Measurements from ENCODE around the gene CD14.
"Not testable (repeated sequence)": the region's sequence is repeated elsewhere in the genome, so short reads cannot be mapped to it uniquely, and the experiment has no call there.

CD14 gene

DNA sequence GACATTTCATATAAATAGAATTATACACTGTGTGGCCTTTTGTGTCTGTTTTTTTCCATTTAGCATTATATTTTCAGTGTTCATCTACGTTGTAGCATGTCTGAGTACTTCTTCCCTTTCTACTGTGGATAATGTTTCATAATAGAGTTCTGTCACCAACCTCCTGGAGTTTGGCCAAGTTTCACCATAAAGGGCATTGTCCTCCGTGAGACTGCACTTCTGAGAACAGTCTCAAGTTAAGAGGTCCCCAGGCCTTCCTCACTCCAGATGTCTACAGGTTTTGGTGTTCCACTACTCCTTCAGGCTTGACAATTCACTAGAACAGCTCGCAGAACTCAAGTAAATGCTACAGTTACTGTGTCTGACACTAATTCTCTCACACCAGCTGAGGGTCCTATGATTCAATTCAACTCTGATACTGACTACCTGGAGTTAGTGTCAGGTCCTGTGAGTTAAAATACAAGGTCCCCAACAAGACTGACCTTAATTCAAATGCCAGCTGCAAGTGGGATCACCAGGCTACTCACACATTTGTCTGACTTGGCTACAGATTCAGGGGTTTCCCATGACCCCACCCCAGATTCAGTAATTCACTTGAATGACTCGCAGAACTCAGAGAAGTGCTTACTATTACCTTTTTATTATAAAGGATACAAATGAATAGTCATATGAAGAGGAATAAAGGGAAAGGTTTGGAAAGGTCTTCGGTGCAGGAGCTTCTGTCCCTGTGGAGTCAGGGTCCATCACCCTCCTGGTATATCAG lies 37.3 kb downstream of the CD14 start:
- no peak for DNase-seq (ENCODE audit: low read depth in 2 of 2)

DNA sequence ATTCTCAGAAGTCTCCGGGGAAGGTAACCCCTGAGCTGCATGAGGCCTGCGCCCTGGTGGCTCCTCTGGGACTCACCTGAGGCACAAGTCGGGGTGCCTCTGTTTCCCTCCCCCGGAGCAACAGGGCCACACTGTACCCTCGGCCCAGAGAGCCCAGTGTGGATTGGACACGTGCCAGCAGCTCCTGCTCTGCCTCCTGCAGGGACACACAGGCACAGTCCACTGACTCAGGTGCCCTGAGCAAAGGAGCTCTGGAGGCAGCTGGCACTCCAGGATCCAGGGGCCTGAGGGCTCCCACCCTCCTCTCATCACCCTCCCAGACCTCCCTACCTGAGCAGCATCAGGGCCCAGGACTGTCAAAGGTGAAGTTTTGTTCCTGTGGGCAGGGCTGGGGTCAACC lies 38.8 kb downstream of the CD14 start:
- no peak for DNase-seq (ENCODE audit: low read depth in 2 of 2)

DNA sequence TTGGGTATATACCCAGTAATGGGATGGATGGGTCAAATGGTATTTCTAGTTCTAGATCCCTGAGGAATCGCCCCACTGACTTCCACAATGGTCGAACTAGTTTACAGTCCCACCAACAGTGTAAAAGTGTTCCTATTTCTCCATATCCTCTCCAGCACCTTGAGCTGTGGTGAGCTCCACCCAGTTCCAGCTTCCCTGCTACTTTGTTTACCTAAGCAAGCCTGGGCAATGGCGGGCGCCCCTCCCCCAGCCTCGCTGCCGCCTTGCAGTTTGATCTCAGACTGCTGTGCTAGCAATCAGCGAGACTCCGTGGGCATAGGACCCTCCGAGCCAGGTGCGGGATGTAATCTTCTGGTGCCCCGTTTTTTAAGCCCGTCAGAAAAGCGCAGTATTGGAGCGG lies 39.9 kb downstream of the CD14 start:
- DNase-seq (ENCODE audit: low read depth in 2 of 2) = not testable (repeated sequence)

DNA sequence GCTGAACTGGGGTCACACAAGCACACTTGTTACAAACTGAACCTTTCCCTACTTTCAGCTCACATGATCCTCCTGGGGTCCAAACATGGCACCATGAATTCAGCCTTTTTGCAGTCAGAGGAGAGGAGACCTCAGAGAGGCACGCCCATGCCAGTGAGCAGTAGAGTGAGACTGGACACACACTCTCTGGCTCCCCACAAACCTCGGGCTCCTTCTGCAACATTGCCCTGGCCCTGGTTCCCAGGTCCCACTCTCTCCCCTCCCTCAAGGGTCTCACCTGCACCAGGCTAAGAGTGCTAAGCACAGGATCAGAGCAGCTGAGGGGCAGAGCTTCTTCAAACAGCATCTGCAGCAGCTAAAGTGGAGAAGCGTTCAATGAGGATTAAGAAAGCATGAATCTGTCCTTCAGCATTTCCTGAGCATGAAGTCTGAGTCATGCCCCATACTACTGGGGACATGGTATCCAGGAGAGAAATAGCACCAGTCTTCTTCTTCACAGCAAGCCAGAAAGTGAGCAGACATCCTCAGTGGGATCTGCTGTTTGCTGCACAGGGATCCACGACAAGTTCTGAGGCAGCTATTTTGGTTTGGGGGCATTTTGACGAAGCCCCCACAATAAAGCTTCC lies 41.1 kb downstream of the CD14 start:
- no peak for DNase-seq (ENCODE audit: low read depth in 2 of 2)

DNA sequence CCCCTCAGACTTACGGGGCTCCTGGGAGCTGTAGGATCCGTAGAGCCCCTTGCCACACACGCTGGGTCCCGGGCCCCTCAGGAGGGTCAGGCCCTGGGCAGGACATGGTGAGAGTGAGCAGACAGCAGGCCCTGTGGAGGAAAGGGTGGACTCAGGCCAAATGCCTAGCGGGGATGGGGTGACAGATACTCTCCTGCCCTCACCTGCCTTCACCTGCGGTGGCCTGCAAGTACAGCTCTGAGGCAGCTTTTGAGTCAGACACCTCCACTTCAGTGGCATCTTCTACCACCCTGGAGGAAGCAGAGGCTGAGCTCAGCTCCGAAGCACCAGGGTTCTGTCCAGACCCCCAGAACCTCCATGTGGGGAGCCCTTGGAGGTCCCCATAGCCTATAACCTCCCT lies 42.1 kb downstream of the CD14 start:
- no peak for DNase-seq (ENCODE audit: low read depth in 2 of 2)

DNA sequence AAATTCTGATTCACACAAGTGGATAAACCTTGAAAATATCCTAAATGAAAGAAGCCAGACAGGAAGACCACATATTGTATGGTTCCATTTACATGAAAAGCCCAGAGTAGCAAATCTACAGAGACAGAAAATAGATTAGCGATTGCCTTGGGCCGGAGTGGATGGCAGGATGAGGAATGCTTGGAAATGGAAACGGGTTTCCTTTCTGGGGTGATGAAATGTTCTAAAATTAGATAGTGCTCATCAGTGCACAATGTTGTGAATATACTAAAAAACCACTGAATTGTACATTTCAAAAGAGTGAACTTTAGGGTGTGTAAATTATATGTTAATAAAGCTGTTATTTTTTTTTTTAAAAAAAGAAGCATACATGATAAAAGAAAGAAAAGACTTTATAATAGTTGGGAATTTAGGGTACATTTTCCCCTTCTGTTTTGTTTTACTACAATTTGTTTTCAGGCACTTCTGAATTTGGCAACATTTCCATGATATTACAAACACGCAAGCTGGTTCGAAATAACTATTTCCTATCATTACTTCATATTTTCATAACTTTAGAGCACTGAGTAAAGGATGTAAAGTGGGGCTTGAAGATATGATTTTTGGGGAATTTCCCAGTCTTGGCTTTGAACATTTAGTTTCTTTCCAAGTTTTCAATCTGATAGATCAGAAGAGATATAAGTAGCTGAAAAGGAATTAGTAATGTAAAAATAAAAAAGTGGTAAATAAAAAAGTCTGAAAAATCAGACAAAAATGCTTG lies 44.5 kb downstream of the CD14 start:
- DNase-seq (ENCODE audit: low read depth in 2 of 2) = no peak

DNA sequence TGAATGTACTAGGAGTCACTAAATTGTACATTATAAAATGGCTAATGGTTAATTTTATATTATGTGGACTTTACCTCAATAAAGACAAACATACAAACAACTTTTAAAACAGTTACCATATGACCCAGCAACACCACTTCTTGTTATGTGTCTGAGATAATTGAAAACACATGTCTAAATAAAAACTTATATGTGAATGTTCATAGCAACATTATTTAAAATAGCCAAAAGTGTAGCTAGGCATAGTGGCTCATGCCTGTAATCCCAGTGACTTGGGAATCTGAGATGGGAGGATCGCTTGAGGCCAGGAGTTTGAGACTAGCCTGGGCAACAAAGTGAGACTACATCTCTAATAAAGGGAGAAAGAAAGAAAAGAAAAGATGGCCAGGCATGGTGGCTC lies 45.5 kb downstream of the CD14 start:
- DNase-seq (ENCODE audit: low read depth in 2 of 2) = no peak

Data from stimulated activated CD8-positive, alpha-beta memory T cell treated with anti-CD3 and anti-CD28 coated beads, Interleukin-7, amount 100 ng/mL, for 1 hour (primary cell).